ENCODE data around the gene JUNB.
"Not testable (repeated sequence)": the region's sequence is repeated elsewhere in the genome, so short reads cannot be mapped to it uniquely, and the experiment has no call there.

The JUNB gene

GRCh38 chr19:12789098-12789903, 2.0 kb upstream of the JUNB start:
- DNase-seq (ENCODE audit: low read depth, low spot score), result no peak

GRCh38 chr19:12789904-12790619, 1.2 kb upstream of the JUNB start:
- no peak for DNase-seq (ENCODE audit: low read depth, low spot score)

GRCh38 chr19:12790628-12791344, 500 bp upstream of the JUNB start:
- no peak for DNase-seq (ENCODE audit: low read depth, low spot score)

GRCh38 chr19:12792051-12792852, 966 bp downstream of the JUNB start:
- no peak for DNase-seq (ENCODE audit: low read depth, low spot score)

GRCh38 chr19:12792853-12793289, 1.6 kb downstream of the JUNB start:
- DNase-seq (ENCODE audit: low read depth, low spot score), result no peak

- DNase-seq (ENCODE audit: low read depth, low spot score), result no peak
These were observed 2.3 kb downstream of the JUNB start for GRCh38 chr19:12793290-12794195.

- no peak for DNase-seq (ENCODE audit: low read depth, low spot score)
These were observed 3.1 kb downstream of the JUNB start for GRCh38 chr19:12794196-12794941.

- DNase-seq (ENCODE audit: low read depth, low spot score), result no peak
These were observed 3.7 kb downstream of the JUNB start for GRCh38 chr19:12794971-12795381.

- no peak for DNase-seq (ENCODE audit: low read depth, low spot score)
These were observed 5.1 kb downstream of the JUNB start for GRCh38 chr19:12796146-12797071.

- no peak for DNase-seq (ENCODE audit: low read depth, low spot score)
These were observed 5.9 kb downstream of the JUNB start for GRCh38 chr19:12797141-12797587.

- DNase-seq (ENCODE audit: low read depth, low spot score), result not testable (repeated sequence)
These were observed 6.3 kb downstream of the JUNB start for GRCh38 chr19:12797607-12798006.

GRCh38 chr19:12799742-12800465, 8.6 kb downstream of the JUNB start:
- no peak for DNase-seq (ENCODE audit: low read depth, low spot score)

GRCh38 chr19:12800466-12800770, 9.1 kb downstream of the JUNB start:
- DNase-seq (ENCODE audit: low read depth, low spot score), result no peak

GRCh38 chr19:12800923-12801465, 9.7 kb downstream of the JUNB start:
- DNase-seq (ENCODE audit: low read depth, low spot score), result no peak

- no peak for DNase-seq (ENCODE audit: low read depth, low spot score)
These were observed 10.4 kb downstream of the JUNB start, which contains the start of the genes PRDX2 and THSD8 for GRCh38 chr19:12801466-12802266. PRDX2 (minus strand) TSS chr19:12801800; CDS start chr19:12801261, 539 bp downstream. THSD8 (plus strand) TSS chr19:12802069; CDS start chr19:12802072, 3 bp downstream.

- no peak for DNase-seq (ENCODE audit: low read depth, low spot score)
These were observed 11.2 kb downstream of the JUNB start for GRCh38 chr19:12802267-12803106.

All from smooth muscle cell of the brain vasculature (primary cell).